ENCODE measurements around the gene CCDC167.

DNA sequence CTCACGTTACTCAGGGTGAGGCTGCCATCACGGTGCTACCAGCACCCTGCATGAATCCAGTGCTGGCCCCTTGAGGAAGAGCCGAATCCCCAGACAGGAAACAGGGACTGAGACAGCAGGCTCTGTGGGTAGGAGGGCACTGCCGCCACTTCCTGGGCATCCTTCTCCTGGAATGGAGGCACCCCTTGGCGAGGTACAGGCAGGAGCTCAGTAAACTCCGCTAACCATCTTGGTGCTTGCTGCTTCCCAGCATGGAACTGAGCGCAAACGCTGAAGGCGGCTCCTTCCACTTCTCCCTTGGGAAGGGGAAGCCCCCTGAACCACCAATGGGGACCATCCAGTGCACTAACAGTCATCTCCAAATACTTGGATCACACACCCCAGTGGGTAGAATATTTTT lies 13.5 kb upstream of the CCDC167 start:
- TF ChIP-seq, protein P1, sequence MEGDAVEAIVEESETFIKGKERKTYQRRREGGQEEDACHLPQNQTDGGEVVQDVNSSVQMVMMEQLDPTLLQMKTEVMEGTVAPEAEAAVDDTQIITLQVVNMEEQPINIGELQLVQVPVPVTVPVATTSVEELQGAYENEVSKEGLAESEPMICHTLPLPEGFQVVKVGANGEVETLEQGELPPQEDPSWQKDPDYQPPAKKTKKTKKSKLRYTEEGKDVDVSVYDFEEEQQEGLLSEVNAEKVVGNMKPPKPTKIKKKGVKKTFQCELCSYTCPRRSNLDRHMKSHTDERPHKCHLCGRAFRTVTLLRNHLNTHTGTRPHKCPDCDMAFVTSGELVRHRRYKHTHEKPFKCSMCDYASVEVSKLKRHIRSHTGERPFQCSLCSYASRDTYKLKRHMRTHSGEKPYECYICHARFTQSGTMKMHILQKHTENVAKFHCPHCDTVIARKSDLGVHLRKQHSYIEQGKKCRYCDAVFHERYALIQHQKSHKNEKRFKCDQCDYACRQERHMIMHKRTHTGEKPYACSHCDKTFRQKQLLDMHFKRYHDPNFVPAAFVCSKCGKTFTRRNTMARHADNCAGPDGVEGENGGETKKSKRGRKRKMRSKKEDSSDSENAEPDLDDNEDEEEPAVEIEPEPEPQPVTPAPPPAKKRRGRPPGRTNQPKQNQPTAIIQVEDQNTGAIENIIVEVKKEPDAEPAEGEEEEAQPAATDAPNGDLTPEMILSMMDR (IDR thresholded peaks at IDR 0.05 in 4 of 5, conservative IDR thresholded peaks at IDR 0.05 in 1 of 5): no peak
- TF ChIP-seq POLR2A (IDR thresholded peaks at IDR 0.05): no peak
